Bronchial epithelial cell (primary cell): ENCODE data around the gene BICRA. TPM values are rescaled to one million over a fixed set of nuclear protein-coding genes. Genes with fewer than 3 reads are reported as not detected.

Source experiments
- DNase-seq: peaks from one replicate; pipeline ENCODE4 v3.0.0-alpha.2; 2010; ENCODE audit warnings: low read depth
- FAIRE-seq: peaks from 2 replicates; lab custom pipeline; 2011; peaks lifted over from hg19 to GRCh38; lab: Jason Lieb, UNC
- H3K27me3 ChIP-seq: 2 replicates; pipeline ENCODE4 v1.5.1; 2011; ENCODE audit warnings: low read length; ENCODE audit not compliant: control insufficient read depth, insufficient read depth
- H3K36me3 ChIP-seq: 2 replicates; pipeline ENCODE4 v1.5.1; 2011; ENCODE audit warnings: low read length; ENCODE audit not compliant: control insufficient read depth, insufficient read depth
- H3K4me3 ChIP-seq: 2 replicates; pipeline ENCODE4 v1.5.1; 2011; ENCODE audit warnings: mild to moderate bottlenecking, low read depth, low read length, control low read depth
- CTCF ChIP-seq: IDR thresholded peaks from 2 replicates; pipeline ENCODE4 v1.5.1; 2011; ENCODE audit warnings: mild to moderate bottlenecking, moderate library complexity, low read length, control low read depth, inconsistent platforms; ENCODE audit not compliant: insufficient read depth, severe bottlenecking
- total RNA-seq: library from RNA; depleted of rRNA; stranded (reverse); fragments of >200 nt; gene quantifications from 2 replicates; pipeline ENCODE4 v1.2.1, GENCODE V29; 2014

Gene BICRA
- total RNA-seq, 1 donor from 2014 or later, result 4.5 TPM

DNA sequence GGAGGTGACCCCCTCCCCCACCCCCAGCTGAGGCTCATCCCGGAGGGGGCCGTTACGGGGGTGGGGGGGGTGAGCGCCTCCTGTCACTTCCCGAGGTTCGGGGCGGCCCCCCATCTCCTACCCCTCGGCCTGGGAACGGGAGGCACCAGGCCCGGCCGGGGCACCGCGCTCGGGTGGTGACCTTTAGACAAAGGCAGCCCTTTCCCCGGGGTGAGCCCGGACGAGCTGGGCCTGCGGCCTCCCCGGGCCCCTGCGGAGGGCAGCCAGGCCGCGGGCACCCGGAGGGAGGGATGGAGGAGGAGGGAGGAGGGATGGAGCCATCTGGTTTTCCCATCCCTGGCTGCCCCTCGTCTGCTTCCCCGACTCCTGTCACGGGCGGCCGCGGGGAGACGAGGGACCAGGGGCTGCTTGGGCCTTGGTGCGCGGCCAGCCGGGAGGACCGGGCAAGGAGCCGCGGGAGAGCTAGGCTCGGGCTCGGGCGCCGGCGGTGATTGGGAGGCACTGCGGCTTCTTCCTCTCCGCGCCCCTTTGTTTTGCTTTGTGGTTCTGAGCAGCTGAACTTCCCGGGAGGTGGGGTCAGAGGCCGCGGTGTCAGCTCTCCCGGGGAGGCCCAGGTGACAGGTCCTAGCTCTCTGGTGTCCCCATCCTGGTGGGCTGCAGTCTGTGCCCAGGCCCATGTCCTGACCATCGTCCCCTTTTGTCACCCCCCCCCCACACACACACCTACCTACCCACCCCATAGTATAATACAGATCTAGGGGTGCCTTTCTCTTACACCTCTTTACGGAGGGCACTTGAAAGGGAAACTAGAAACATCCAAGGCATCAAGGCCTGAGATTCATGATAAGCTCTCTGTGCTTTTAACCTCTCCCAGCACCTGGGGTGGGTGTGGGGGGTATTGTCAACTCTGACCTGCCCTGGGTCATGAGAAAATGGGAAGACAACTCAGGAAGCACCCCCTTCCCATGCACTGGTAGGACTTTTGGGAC lies 1.3 kb downstream of the BICRA start:
- Histone ChIP-seq H3K36me3 (peaks cover 6% of the 10 kb centered on the region), H3K4me3 (peak overlapping the region; percentile 99), H3K27me3 (no peaks in the 10 kb centered on the region)
- DNase-seq (no peak), FAIRE-seq (no peak)
- no peak for TF ChIP-seq CTCF

DNA sequence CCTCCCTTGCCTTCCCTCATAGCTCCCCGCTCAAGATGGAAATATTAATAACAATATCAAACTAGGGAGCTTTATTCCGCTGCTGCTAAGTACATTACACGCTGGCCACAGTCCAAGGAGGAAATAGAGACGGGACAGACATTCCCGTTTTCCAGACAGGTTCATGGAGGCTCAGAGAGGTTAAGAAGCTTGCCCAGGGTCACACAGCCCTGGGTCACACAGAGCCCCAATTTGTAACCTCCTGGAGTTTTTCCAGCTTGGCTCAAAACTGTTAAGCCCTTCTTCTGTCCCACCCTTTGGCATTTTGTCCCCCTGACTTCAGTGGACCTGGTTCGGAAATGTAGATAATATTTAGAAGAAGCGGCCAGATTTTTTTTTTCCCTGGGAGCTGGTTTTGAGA lies 2.0 kb downstream of the BICRA start:
- peaks cover 7% of the 10 kb centered on the region for H3K36me3 ChIP-seq
- DNase-seq (no peak), FAIRE-seq (no peak)
- TF ChIP-seq CTCF, result no peak
- H3K4me3 ChIP-seq, result no peak overlapping the region
- H3K27me3 ChIP-seq, result no peaks in the 10 kb centered on the region

- Histone ChIP-seq H3K4me3 (no peak overlapping the region), H3K27me3 (no peaks in the 10 kb centered on the region), H3K36me3 (peaks cover 7% of the 10 kb centered on the region)
- DNase-seq (no peak), FAIRE-seq (no peak)
- no peak for TF ChIP-seq CTCF
Measured at GRCh38 chr19:47613165-47614020, 4.5 kb downstream of the BICRA start.

GRCh38 chr19:47614021-47614295 lies 5.0 kb downstream of the BICRA start:
- DNase-seq, result no peak
- FAIRE-seq, result no peak
- no peak overlapping the region for H3K4me3 ChIP-seq
- no peak for TF ChIP-seq CTCF
- H3K36me3 ChIP-seq, result peaks cover 7% of the 10 kb centered on the region
- no peaks in the 10 kb centered on the region for H3K27me3 ChIP-seq

DNA sequence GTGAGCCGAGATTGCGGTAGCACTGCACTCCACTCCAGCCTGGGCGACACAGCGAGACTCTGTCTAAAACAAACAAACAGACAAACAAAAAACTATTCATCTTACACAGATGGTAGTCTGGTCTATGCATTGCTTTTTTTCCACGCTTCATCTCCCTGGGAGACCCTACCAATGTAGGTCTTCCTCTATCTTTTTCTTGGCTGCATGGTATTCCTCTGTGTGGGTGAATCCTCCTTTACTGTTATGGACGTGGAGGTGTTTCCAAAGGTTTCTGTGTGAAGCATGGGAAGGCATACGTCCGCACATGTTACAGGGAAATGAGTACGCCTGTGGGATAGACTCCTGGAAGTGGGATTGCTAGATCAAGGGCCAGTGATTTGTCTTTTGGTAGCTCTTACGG lies 5.6 kb downstream of the BICRA start:
- Histone ChIP-seq H3K27me3 (no peaks in the 10 kb centered on the region), H3K4me3 (no peak overlapping the region), H3K36me3 (peaks cover 7% of the 10 kb centered on the region)
- DNase-seq, result no peak
- no peak for FAIRE-seq
- no peak for TF ChIP-seq CTCF
